SK-N-MC (cell line): ENCODE data around the gene CNTLN.

Experiments used
- EZH2 ChIP-seq: fragments of 200-600 bp; sonication (generic); IDR thresholded peaks from one replicate; pipeline ENCODE4 v1.6.1; 2017; ENCODE audit warnings: antibody characterized with exemption
- POLR2AphosphoS5 ChIP-seq: IDR thresholded peaks from 2 replicates; pipeline ENCODE4 v1.6.1; 2012; ENCODE audit warnings: mild to moderate bottlenecking, low read depth, low read length, borderline replicate concordance

- TF ChIP-seq EZH2 (no peak), POLR2AphosphoS5 (no peak)
Measured at GRCh38 chr9:17130291-17130690, 4.5 kb upstream of the CNTLN start.
